ENCODE data around the gene SNX32.

The SNX32 gene

GRCh38 chr11:65855927-65856363, 22.2 kb downstream of the SNX32 start:
- Histone ChIP-seq H3K4me1 (ENCODE audit: control insufficient read depth in 1 of 2, insufficient read depth in 2 of 2, low read length in 2 of 2) (peaks cover 50 to 55% of the 10 kb centered on the region in 2 donors), H3K4me3 (ENCODE audit: low read depth in 1 of 2, low read length in 2 of 2) (peak overlapping the region; percentile 91 to 98), H3K27ac (ENCODE audit: low read depth, low read length) (peak overlapping the region; percentile 94), H3K9me3 (ENCODE audit: control insufficient read depth in 1 of 2, low read length in 2 of 2) (peaks cover 3 to 4% of the 10 kb centered on the region in 2 donors), H3K9ac (ENCODE audit: low read depth in 1 of 2, low read length in 2 of 2) (peak overlapping the region; percentile 86 to 87), H3K27me3 (ENCODE audit: control insufficient read depth in 1 of 2, insufficient read depth in 2 of 2, low read length in 2 of 2) (no peaks in the 10 kb centered on the region), H3K36me3 (ENCODE audit: control insufficient read depth in 1 of 2, insufficient read depth in 2 of 2, low read length in 2 of 2) (peaks cover 42 to 55% of the 10 kb centered on the region in 2 donors)

- Histone ChIP-seq H3K4me3 (ENCODE audit: low read depth in 1 of 2, low read length in 2 of 2) (peak overlapping the region; percentile 91 to 98), H3K27me3 (ENCODE audit: control insufficient read depth in 1 of 2, insufficient read depth in 2 of 2, low read length in 2 of 2) (no peaks in the 10 kb centered on the region), H3K9me3 (ENCODE audit: control insufficient read depth in 1 of 2, low read length in 2 of 2) (no peaks in the 10 kb centered on the region), H3K9ac (ENCODE audit: low read depth in 1 of 2, low read length in 2 of 2) (peak overlapping the region; percentile 86 to 87), H3K4me1 (ENCODE audit: control insufficient read depth in 1 of 2, insufficient read depth in 2 of 2, low read length in 2 of 2) (peaks cover 53 to 60% of the 10 kb centered on the region in 2 donors), H3K36me3 (ENCODE audit: control insufficient read depth in 1 of 2, insufficient read depth in 2 of 2, low read length in 2 of 2) (peaks cover 32 to 46% of the 10 kb centered on the region in 2 donors), H3K27ac (ENCODE audit: low read depth, low read length) (peak overlapping the region; percentile 94)
Observed at GRCh38 chr11:65856689-65857499, 23.1 kb downstream of the SNX32 start.

- peak overlapping the region; percentile 91 to 98 for H3K4me3 ChIP-seq (ENCODE audit: low read depth in 1 of 2, low read length in 2 of 2)
- H3K36me3 ChIP-seq (ENCODE audit: control insufficient read depth in 1 of 2, insufficient read depth in 2 of 2, low read length in 2 of 2) = peaks cover 27 to 46% of the 10 kb centered on the region in 2 donors
- H3K9me3 ChIP-seq (ENCODE audit: control insufficient read depth in 1 of 2, low read length in 2 of 2) = no peaks in the 10 kb centered on the region
- no peaks in the 10 kb centered on the region for H3K27me3 ChIP-seq (ENCODE audit: control insufficient read depth in 1 of 2, insufficient read depth in 2 of 2, low read length in 2 of 2)
- peak overlapping the region; percentile 86 to 87 for H3K9ac ChIP-seq (ENCODE audit: low read depth in 1 of 2, low read length in 2 of 2)
- H3K4me1 ChIP-seq (ENCODE audit: control insufficient read depth in 1 of 2, insufficient read depth in 2 of 2, low read length in 2 of 2) = peaks cover 51 to 58% of the 10 kb centered on the region in 2 donors
- peak overlapping the region; percentile 94 for H3K27ac ChIP-seq (ENCODE audit: low read depth, low read length)
Observed at GRCh38 chr11:65857500-65857852, 23.7 kb downstream of the SNX32 start.

GRCh38 chr11:65857853-65858680, 24.3 kb downstream of the SNX32 start, which contains the start of gene CFL1:
Gene CFL1 (minus strand): TSS chr11:65858180. CDS start chr11:65858099, 81 bp downstream.
- Histone ChIP-seq H3K4me1 (ENCODE audit: control insufficient read depth in 1 of 2, insufficient read depth in 2 of 2, low read length in 2 of 2) (peaks cover 45 to 52% of the 10 kb centered on the region in 2 donors), H3K9ac (ENCODE audit: low read depth in 1 of 2, low read length in 2 of 2) (peak within 1 kb of the TSS; percentile 86 to 87), H3K27ac (ENCODE audit: low read depth, low read length) (peak within 1 kb of the TSS; percentile 94), H3K9me3 (ENCODE audit: control insufficient read depth in 1 of 2, low read length in 2 of 2) (no peaks in the 10 kb centered on the region), H3K4me3 (ENCODE audit: low read depth in 1 of 2, low read length in 2 of 2) (peak within 1 kb of the TSS; percentile 96 to 98), H3K36me3 (ENCODE audit: control insufficient read depth in 1 of 2, insufficient read depth in 2 of 2, low read length in 2 of 2) (peaks cover 25 to 46% of the 10 kb centered on the region in 2 donors), H3K27me3 (ENCODE audit: control insufficient read depth in 1 of 2, insufficient read depth in 2 of 2, low read length in 2 of 2) (no peaks in the 10 kb centered on the region)

GRCh38 chr11:65858681-65859087, 24.9 kb downstream of the SNX32 start:
- peak overlapping the region; percentile 94 for H3K27ac ChIP-seq (ENCODE audit: low read depth, low read length)
- peaks cover 25 to 47% of the 10 kb centered on the region in 2 donors for H3K36me3 ChIP-seq (ENCODE audit: control insufficient read depth in 1 of 2, insufficient read depth in 2 of 2, low read length in 2 of 2)
- H3K9me3 ChIP-seq (ENCODE audit: control insufficient read depth in 1 of 2, low read length in 2 of 2) = no peaks in the 10 kb centered on the region
- peak overlapping the region; percentile 82 to 87 for H3K9ac ChIP-seq (ENCODE audit: low read depth in 1 of 2, low read length in 2 of 2)
- H3K4me3 ChIP-seq (ENCODE audit: low read depth in 1 of 2, low read length in 2 of 2) = peak overlapping the region; percentile 92 to 96
- peaks cover 39 to 46% of the 10 kb centered on the region in 2 donors for H3K4me1 ChIP-seq (ENCODE audit: control insufficient read depth in 1 of 2, insufficient read depth in 2 of 2, low read length in 2 of 2)
- no peaks in the 10 kb centered on the region for H3K27me3 ChIP-seq (ENCODE audit: control insufficient read depth in 1 of 2, insufficient read depth in 2 of 2, low read length in 2 of 2)

- Histone ChIP-seq H3K27me3 (ENCODE audit: control insufficient read depth in 1 of 2, insufficient read depth in 2 of 2, low read length in 2 of 2) (no peaks in the 10 kb centered on the region), H3K4me1 (ENCODE audit: control insufficient read depth in 1 of 2, insufficient read depth in 2 of 2, low read length in 2 of 2) (peaks cover 37 to 44% of the 10 kb centered on the region in 2 donors), H3K27ac (ENCODE audit: low read depth, low read length) (peak overlapping the region; percentile 94), H3K36me3 (ENCODE audit: control insufficient read depth in 1 of 2, insufficient read depth in 2 of 2, low read length in 2 of 2) (peaks cover 30 to 47% of the 10 kb centered on the region in 2 donors), H3K9ac (ENCODE audit: low read depth in 1 of 2, low read length in 2 of 2) (peak overlapping the region; percentile 82 to 100), H3K9me3 (ENCODE audit: control insufficient read depth in 1 of 2, low read length in 2 of 2) (no peaks in the 10 kb centered on the region), H3K4me3 (ENCODE audit: low read depth in 1 of 2, low read length in 2 of 2) (peak overlapping the region; percentile 92 to 96)
Observed at GRCh38 chr11:65859095-65859811, 25.5 kb downstream of the SNX32 start.

GRCh38 chr11:65859812-65860277, 26.1 kb downstream of the SNX32 start:
- Histone ChIP-seq H3K9ac (ENCODE audit: low read depth in 1 of 2, low read length in 2 of 2) (peak overlapping the region; percentile 82 to 100), H3K36me3 (ENCODE audit: control insufficient read depth in 1 of 2, insufficient read depth in 2 of 2, low read length in 2 of 2) (peaks cover 32 to 47% of the 10 kb centered on the region in 2 donors), H3K9me3 (ENCODE audit: control insufficient read depth in 1 of 2, low read length in 2 of 2) (no peaks in the 10 kb centered on the region), H3K4me1 (ENCODE audit: control insufficient read depth in 1 of 2, insufficient read depth in 2 of 2, low read length in 2 of 2) (peaks cover 32 to 38% of the 10 kb centered on the region in 2 donors), H3K27me3 (ENCODE audit: control insufficient read depth in 1 of 2, insufficient read depth in 2 of 2, low read length in 2 of 2) (no peaks in the 10 kb centered on the region), H3K4me3 (ENCODE audit: low read depth in 1 of 2, low read length in 2 of 2) (peak overlapping the region; percentile 92 to 96), H3K27ac (ENCODE audit: low read depth, low read length) (peak overlapping the region; percentile 94)

GRCh38 chr11:65860278-65861164, 26.8 kb downstream of the SNX32 start, which contains the start of gene MUS81:
Gene MUS81 (plus strand): TSS chr11:65860433. CDS start chr11:65860754, 321 bp downstream.
- Histone ChIP-seq H3K36me3 (ENCODE audit: control insufficient read depth in 1 of 2, insufficient read depth in 2 of 2, low read length in 2 of 2) (peaks cover 35 to 47% of the 10 kb centered on the region in 2 donors), H3K4me1 (ENCODE audit: control insufficient read depth in 1 of 2, insufficient read depth in 2 of 2, low read length in 2 of 2) (peaks cover 25 to 31% of the 10 kb centered on the region in 2 donors), H3K9me3 (ENCODE audit: control insufficient read depth in 1 of 2, low read length in 2 of 2) (no peaks in the 10 kb centered on the region), H3K27ac (ENCODE audit: low read depth, low read length) (peak within 1 kb of the TSS; percentile 94), H3K9ac (ENCODE audit: low read depth in 1 of 2, low read length in 2 of 2) (peak within 1 kb of the TSS; percentile 82 to 100), H3K4me3 (ENCODE audit: low read depth in 1 of 2, low read length in 2 of 2) (peak within 1 kb of the TSS; percentile 92 to 96), H3K27me3 (ENCODE audit: control insufficient read depth in 1 of 2, insufficient read depth in 2 of 2, low read length in 2 of 2) (no peaks in the 10 kb centered on the region)

GRCh38 chr11:65861165-65861505, 27.4 kb downstream of the SNX32 start:
- H3K9ac ChIP-seq (ENCODE audit: low read depth in 1 of 2, low read length in 2 of 2) = peak overlapping the region; percentile 82 to 100
- H3K9me3 ChIP-seq (ENCODE audit: control insufficient read depth in 1 of 2, low read length in 2 of 2) = no peaks in the 10 kb centered on the region
- peaks cover 35 to 46% of the 10 kb centered on the region in 2 donors for H3K36me3 ChIP-seq (ENCODE audit: control insufficient read depth in 1 of 2, insufficient read depth in 2 of 2, low read length in 2 of 2)
- peak overlapping the region; percentile 92 to 96 for H3K4me3 ChIP-seq (ENCODE audit: low read depth in 1 of 2, low read length in 2 of 2)
- peaks cover 19 to 25% of the 10 kb centered on the region in 2 donors for H3K4me1 ChIP-seq (ENCODE audit: control insufficient read depth in 1 of 2, insufficient read depth in 2 of 2, low read length in 2 of 2)
- peak overlapping the region; percentile 94 for H3K27ac ChIP-seq (ENCODE audit: low read depth, low read length)
- no peaks in the 10 kb centered on the region for H3K27me3 ChIP-seq (ENCODE audit: control insufficient read depth in 1 of 2, insufficient read depth in 2 of 2, low read length in 2 of 2)

All from duodenal mucosa (tissue), 2 donors.